ENCODE results near the gene RAPGEF2.
"Not testable (repeated sequence)": the region's sequence is repeated elsewhere in the genome, so short reads cannot be mapped to it uniquely, and the experiment has no call there.

The RAPGEF2 gene

DNA sequence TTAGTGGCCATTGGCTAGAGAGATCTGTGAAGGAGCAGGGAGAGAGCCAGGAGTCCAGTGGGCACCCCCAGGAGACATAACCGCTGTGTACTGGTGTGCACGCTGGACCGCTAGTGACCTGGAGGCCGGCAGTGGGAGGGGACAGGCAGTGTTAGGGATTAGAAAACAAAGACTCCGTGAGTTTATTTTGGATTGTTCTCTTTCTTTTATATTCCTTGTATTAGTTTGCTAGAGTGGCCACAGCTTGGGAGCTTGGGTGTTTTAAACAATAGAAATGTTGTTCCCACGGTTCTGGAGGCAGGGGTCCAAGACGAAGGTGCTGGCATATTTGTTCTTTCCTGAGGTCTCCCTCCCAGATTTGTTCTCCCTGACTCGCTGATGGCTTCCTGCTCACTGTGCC, 266.4 kb downstream of the RAPGEF2 start:
- no peak for DNase-seq (ENCODE audit: low read depth)

DNA sequence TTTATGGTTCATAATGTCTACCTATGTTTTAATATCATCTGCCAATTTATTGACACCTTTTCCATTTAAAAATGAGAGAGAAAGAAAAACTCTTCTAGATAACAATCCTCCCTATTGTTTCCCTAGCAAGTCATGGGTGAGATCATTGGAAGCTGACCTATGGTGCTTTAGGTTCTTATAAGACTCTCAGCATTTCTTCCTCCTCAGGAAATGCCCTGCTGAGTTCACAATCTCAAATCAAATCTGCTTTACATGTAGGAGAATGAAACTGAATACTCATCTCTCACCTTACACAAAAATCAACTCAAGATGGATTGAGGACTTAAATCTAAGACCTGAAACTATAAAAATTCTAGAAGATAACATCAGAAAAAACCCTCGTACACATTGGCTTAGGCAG, 267.4 kb downstream of the RAPGEF2 start:
- no peak for DNase-seq (ENCODE audit: low read depth)

DNA sequence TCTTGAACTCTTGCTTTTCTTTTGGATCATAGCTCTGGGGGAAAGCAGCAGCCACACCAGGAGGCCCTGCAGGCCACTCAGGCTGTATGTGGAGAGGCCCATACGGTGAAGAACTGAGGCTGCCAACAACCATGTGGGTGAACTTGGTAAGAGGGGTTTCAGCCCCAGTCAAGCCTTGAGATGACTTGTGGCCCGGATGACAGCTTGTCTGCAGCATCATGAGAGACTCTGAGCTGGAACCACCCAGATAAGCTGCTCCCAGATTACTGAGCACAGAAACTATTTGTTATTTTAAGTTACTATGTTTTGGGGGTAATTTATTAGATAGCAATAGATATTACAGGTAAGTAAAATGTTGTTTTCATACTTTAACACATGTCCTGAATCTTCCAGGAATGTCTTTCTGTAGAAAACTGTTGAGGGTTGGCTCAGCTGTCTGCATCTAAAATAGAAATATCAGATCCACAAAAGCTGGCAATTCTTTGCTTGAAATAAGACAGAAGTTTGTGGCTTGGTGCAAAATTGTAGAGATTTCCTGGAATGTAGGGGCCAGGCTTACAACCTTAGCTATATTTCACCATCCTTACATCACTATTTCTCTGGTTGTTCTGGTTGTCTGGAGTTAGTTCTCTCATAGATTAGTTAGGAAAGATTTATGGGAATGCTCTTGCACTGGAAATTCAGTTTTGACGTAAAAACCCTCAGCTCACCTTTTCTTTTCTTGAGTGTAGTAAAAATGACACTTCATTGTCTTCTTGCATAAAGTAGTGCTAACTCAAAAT, 272.1 kb downstream of the RAPGEF2 start:
- DNase-seq (ENCODE audit: low read depth): no peak

- no peak for DNase-seq (ENCODE audit: low read depth)
Observed at GRCh38 chr4:159376289-159376688, 273.4 kb downstream of the RAPGEF2 start.

- no peak for DNase-seq (ENCODE audit: low read depth)
Observed at GRCh38 chr4:159378056-159378616, 275.3 kb downstream of the RAPGEF2 start.

- DNase-seq (ENCODE audit: low read depth): not testable (repeated sequence)
Observed at GRCh38 chr4:159379064-159379463, 276.2 kb downstream of the RAPGEF2 start.

- DNase-seq (ENCODE audit: low read depth): no peak
Observed at GRCh38 chr4:159379836-159380235, 277.0 kb downstream of the RAPGEF2 start.

DNA sequence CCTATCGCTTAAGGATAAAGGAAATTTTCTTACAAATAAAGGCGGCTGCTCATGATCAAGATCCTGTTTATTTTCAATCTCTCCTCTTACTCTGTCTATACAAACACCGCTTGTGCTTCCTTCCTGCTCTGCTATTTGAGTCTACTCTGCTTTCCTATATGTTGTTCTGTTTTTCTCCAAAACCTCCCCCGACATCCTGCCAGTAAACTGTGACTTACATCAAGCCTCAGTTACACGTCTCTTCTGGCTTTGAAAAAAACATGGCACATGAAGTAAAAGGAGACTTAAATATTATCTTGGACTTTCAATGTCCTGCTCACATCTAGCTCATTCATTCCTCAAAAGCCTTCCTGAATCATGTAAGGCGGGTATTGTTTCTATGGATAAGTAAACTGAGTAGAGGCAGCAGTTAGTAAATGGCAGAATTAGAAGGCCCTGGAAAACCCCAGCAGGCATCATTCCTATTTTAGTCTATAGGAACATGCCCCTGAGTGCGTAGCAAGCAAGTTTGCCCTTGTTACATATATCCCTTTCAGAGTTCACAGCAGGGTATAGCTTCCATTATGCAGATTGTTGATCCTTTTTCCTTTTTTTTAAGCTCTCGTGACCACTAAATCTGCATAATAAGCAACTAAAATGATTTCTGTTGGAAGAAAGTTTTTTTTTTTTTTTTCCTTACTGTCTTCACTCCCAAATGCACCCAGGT, 280.1 kb downstream of the RAPGEF2 start:
- DNase-seq (ENCODE audit: low read depth): no peak

- no peak for DNase-seq (ENCODE audit: low read depth)
Observed at GRCh38 chr4:159383562-159383931, 280.7 kb downstream of the RAPGEF2 start.

DNA sequence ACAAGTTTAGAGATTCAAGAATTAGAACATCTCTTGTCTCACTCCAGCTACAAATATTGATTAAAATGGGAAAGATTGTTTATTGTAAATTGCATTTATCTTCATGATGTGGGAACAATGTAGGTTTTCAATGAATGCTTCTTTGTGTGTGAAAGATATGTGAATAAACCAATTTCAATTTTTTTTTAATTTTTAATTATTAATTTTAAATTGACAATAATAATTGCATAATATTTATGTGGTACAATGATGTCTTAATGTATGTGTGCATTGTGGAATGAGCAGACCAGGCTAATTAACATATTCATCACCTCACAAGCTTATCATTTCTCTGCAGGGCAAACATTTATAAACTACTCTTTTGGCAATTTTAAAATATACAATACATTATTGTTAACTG, 281.1 kb downstream of the RAPGEF2 start:
- DNase-seq (ENCODE audit: low read depth): no peak

DNA sequence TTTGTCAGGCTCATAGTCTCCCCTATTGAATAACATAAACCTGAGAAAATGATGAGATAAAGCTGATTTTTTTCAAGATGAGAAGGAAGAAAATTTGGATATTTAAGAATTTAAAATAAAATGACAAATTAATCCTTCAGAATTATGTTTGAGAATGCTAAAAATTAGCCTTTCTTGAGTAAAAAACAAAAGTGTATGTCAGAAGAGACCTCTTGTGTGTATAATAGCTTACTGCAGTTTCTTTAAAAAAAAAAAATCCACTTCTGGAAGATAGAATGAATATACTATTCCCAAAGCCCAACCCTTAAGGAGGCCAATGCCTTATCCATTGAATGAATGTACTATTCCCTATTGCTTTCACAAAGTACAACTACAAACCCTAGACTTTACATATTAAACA, 281.8 kb downstream of the RAPGEF2 start:
- no peak for DNase-seq (ENCODE audit: low read depth)

GRCh38 chr4:159386620-159387019, 283.7 kb downstream of the RAPGEF2 start:
- DNase-seq (ENCODE audit: low read depth): no peak

DNA sequence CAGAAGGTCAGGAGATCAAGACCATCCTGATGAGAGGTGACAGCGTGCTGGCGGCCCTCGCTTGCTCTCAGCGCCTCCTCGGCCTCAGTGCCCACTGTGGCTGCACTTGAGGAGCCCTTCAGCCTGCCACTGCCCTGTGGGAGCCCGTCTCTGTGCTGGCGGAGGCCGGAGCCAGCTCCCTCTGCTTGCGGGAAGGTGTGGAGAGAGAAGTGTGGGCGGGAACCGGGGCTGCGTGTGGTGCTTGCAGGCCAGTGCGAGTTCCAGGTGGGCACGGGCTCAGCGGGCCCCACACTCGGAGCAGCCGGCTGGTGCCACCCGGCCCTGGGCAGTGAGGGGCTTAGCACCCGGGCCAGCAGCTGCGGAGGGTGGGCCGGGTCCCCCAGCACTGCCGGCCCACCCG, 286.9 kb downstream of the RAPGEF2 start:
- DNase-seq (ENCODE audit: low read depth): no peak

- peak; percentile 82 for DNase-seq (ENCODE audit: low read depth)
Observed at GRCh38 chr4:159390648-159391047, 287.8 kb downstream of the RAPGEF2 start.

DNA sequence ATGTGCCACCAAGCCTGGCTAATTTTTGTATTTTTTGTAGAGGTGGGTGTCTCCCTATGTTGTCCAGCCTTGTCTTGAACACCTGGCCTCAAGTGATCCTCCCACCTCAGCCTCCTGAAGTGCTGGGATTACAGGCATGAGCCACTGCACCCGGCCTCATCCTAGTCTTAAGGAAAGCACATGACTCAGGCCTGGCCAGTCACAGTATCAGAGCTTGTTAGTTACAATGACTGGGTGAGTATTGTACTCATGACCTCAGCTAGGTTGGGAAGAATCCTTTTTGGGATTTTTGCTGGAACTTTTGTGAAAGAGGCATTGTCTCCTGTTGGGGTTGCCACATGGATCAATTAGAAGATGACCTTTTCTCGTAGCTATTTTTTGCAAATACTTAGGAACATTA, 292.8 kb downstream of the RAPGEF2 start:
- DNase-seq (ENCODE audit: low read depth): no peak

GRCh38 chr4:159396151-159396550, 293.3 kb downstream of the RAPGEF2 start:
- DNase-seq (ENCODE audit: low read depth): no peak

DNA sequence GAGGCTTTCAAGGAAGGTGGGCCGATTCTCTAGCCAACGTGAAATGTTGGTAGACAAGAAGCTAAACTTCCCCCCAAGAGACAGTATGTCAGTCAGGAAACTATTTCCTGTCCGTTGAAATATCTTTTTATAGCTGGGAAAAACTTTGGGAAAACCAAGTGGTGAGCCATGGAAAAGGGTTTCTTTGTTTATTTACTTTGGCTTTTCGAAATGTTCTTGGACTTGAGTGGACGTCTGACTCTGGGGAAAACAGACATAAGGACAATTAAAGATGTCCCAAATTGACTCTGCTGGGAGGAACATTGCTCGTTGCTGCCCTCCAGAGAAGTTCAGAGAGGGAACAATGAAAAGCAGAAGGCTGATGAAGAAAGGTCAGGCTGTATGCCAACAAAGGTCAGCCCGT, 295.4 kb downstream of the RAPGEF2 start:
- no peak for DNase-seq (ENCODE audit: low read depth)

DNA sequence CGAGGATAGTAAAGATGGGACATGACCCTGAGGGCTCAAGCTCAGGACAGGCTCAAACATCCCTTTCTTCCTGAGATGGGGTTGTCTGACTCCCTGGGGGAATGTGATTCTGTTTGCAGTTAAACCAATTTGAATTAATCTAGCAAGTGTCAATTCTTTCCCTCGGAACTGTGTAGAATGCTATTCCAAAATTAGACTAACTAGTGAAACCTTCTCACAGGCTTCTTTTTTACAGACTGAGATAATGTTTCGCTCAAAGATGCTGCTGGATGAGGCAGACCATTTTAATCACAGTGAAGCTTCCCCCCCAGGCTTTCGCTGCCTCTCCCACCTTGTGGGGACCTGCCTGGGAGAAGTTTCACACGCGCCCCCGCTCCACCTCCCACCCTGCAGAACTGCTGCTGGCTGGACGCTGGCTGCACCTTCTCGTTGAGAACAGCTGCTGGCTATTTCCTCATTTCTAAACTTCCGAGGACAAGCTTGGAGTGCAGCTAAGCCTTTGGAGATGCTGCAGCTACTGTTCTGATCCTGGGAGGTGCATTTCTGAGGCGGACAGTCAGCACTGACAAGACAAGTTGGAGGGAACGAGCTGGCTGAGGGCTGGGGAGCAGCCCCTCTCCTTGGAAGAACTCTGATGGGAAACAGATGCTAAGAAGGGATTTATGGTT, 297.8 kb downstream of the RAPGEF2 start:
- peak; percentile 55 for DNase-seq (ENCODE audit: low read depth)

- DNase-seq (ENCODE audit: low read depth): no peak
Observed at GRCh38 chr4:159401226-159401712, 298.4 kb downstream of the RAPGEF2 start.

GRCh38 chr4:159401791-159402380, 299.0 kb downstream of the RAPGEF2 start:
- peak; percentile 89 for DNase-seq (ENCODE audit: low read depth)

Measured in GM04504 (cell line).